H9 (cell line): Measurements from ENCODE around the gene AVL9. TPM values are rescaled to one million over a fixed set of nuclear protein-coding genes. Genes with fewer than 3 reads are reported as not detected.
A peak's percentile ranks its signal among the peaks of the same experiment; 100 is the strongest.

Experiments used
- DNase-seq: peaks from one replicate; pipeline ENCODE4 v3.0.0-alpha.2; 2017
- H2AFZ ChIP-seq: one replicate; pipeline ENCODE4 v1.6.1; 2013; ENCODE audit warnings: mild to moderate bottlenecking, low read length, control low read depth, moderate library complexity
- H2AK5ac ChIP-seq: 2 replicates; pipeline ENCODE4 v1.6.1; 2013; ENCODE audit warnings: low read length, control low read depth, mixed read lengths; ENCODE audit not compliant: insufficient read length
- H2BK120ac ChIP-seq: one replicate; pipeline ENCODE4 v1.6.1; 2013; ENCODE audit warnings: low read depth, mild to moderate bottlenecking, low read length, control low read depth, inconsistent platforms; ENCODE audit not compliant: poor library complexity, severe bottlenecking
- H2BK12ac ChIP-seq: 2 replicates; pipeline ENCODE4 v1.6.1; 2013; ENCODE audit warnings: low read length, control low read depth, mixed read lengths, low read depth; ENCODE audit not compliant: insufficient read length
- H2BK15ac ChIP-seq: 2 replicates; pipeline ENCODE4 v1.6.1; 2013; ENCODE audit warnings: low read depth, low read length, control low read depth
- H2BK20ac ChIP-seq: one replicate; pipeline ENCODE4 v1.6.1; 2013; ENCODE audit warnings: low read depth, mild to moderate bottlenecking, low read length, control low read depth, inconsistent platforms; ENCODE audit not compliant: poor library complexity, severe bottlenecking
- H2BK5ac ChIP-seq: 2 replicates; pipeline ENCODE4 v1.6.1; 2013; ENCODE audit warnings: low read length, control low read depth, mixed read lengths; ENCODE audit not compliant: insufficient read length
- H3K14ac ChIP-seq: 2 replicates; pipeline ENCODE4 v1.6.1; 2013; ENCODE audit warnings: low read length, control low read depth; ENCODE audit not compliant: insufficient read depth
- H3K18ac ChIP-seq: 2 replicates; pipeline ENCODE4 v1.6.1; 2013; ENCODE audit warnings: low read depth, mild to moderate bottlenecking, mixed read lengths, low read length, control low read depth; ENCODE audit not compliant: insufficient read length
- H3K23ac ChIP-seq: 2 replicates; pipeline ENCODE4 v1.6.1; 2013; ENCODE audit warnings: low read length, control low read depth, mixed read lengths, low read depth; ENCODE audit not compliant: insufficient read length
- H3K23me2 ChIP-seq: 2 replicates; pipeline ENCODE4 v1.6.1; 2013; ENCODE audit warnings: low read depth, mild to moderate bottlenecking, mixed read lengths, low read length, control low read depth; ENCODE audit not compliant: insufficient read length, poor library complexity, severe bottlenecking
- H3K27ac ChIP-seq: 2 replicates; pipeline ENCODE4 v1.5.1; 2013; ENCODE audit warnings: low read length, control low read depth, mixed read lengths, low read depth; ENCODE audit not compliant: insufficient read length
- H3K27me3 ChIP-seq: 2 replicates; pipeline ENCODE4 v1.6.1; 2013; ENCODE audit warnings: low read length, control low read depth, inconsistent platforms; ENCODE audit not compliant: insufficient read depth
- H3K4ac ChIP-seq: 2 replicates; pipeline ENCODE4 v1.6.1; 2013; ENCODE audit warnings: low read depth, mild to moderate bottlenecking, control low read depth, inconsistent platforms, low read length, moderate library complexity
- H3K4me1 ChIP-seq: 2 replicates; pipeline ENCODE4 v1.6.1; 2013; ENCODE audit warnings: low read length, control low read depth, inconsistent platforms; ENCODE audit not compliant: insufficient read depth
- H3K4me2 ChIP-seq: 2 replicates; pipeline ENCODE4 v1.6.1; 2013; ENCODE audit warnings: low read length, control low read depth, mixed read lengths; ENCODE audit not compliant: insufficient read length, insufficient read depth
- H3K56ac ChIP-seq: 2 replicates; pipeline ENCODE4 v1.6.1; 2013; ENCODE audit warnings: low read depth, mild to moderate bottlenecking, mixed read lengths, low read length, control low read depth; ENCODE audit not compliant: insufficient read length
- H3K79me1 ChIP-seq: 2 replicates; pipeline ENCODE4 v1.6.1; 2013; ENCODE audit warnings: low read depth, mild to moderate bottlenecking, moderate library complexity, low read length, control low read depth, inconsistent platforms; ENCODE audit not compliant: insufficient read depth, poor library complexity, severe bottlenecking
- H3K79me2 ChIP-seq: 2 replicates; pipeline ENCODE4 v1.6.1; 2013; ENCODE audit warnings: low read length, control low read depth, inconsistent platforms; ENCODE audit not compliant: insufficient read depth
- H3K9ac ChIP-seq: 2 replicates; pipeline ENCODE4 v1.6.1; 2013; ENCODE audit warnings: low read length, control low read depth, mixed read lengths; ENCODE audit not compliant: insufficient read length; ENCODE audit errors: extremely low read depth
- H3K9me3 ChIP-seq: one replicate; pipeline ENCODE4 v1.6.1; 2013; ENCODE audit warnings: low read depth, low read length, inconsistent platforms; ENCODE audit not compliant: control insufficient read depth
- H3T11ph ChIP-seq: one replicate; pipeline ENCODE4 v1.6.1; 2013; ENCODE audit warnings: mild to moderate bottlenecking, low read length, control low read depth, inconsistent platforms
- H4K20me1 ChIP-seq: one replicate; pipeline ENCODE4 v1.6.1; 2013; ENCODE audit not compliant: control insufficient read depth, insufficient read length, insufficient read depth
- H4K5ac ChIP-seq: 2 replicates; pipeline ENCODE4 v1.6.1; 2013; ENCODE audit warnings: low read depth, mild to moderate bottlenecking, mixed read lengths, low read length, control low read depth; ENCODE audit not compliant: insufficient read length
- H4K8ac ChIP-seq: replicated peaks from 2 replicates; pipeline ENCODE4 v1.6.1; 2013; ENCODE audit warnings: low read length, control low read depth, mixed read lengths, low read depth; ENCODE audit not compliant: insufficient read length
- H4K91ac ChIP-seq: 2 replicates; pipeline ENCODE4 v1.6.1; 2013; ENCODE audit warnings: low read depth, mild to moderate bottlenecking, moderate library complexity, mixed read lengths, low read length, control low read depth; ENCODE audit not compliant: insufficient read length
- H3K27ac Mint-ChIP-seq, 3 experiments: 2 replicates in 2 of 3; 3 replicates in 1 of 3; pipeline ENCODE4 v1.8.0; 2020 to 2021; ENCODE audit warnings: mixed read lengths in 3 of 3, mild to moderate bottlenecking in 1 of 3, moderate library complexity in 1 of 3
- H3K27me3 Mint-ChIP-seq: 2 replicates; pipeline ENCODE4 v1.8.0; 2021; ENCODE audit warnings: low read depth, mild to moderate bottlenecking, moderate library complexity, mixed read lengths
- H3K36me3 Mint-ChIP-seq, 3 experiments: 2 replicates in 2 of 3; 3 replicates in 1 of 3; pipeline ENCODE4 v1.8.0; 2020 to 2021; ENCODE audit warnings: low read depth in 3 of 3, mixed read lengths in 3 of 3; ENCODE audit not compliant: insufficient read depth in 1 of 3
- H3K4me1 Mint-ChIP-seq, 2 experiments: 2 replicates each; pipeline ENCODE4 v1.8.0; 2020; ENCODE audit warnings: mixed read lengths in 2 of 2
- H3K4me3 Mint-ChIP-seq, 2 experiments: 2 replicates in 1 of 2; 3 replicates in 1 of 2; pipeline ENCODE4 v1.8.0; 2020 to 2021; ENCODE audit warnings: mild to moderate bottlenecking in 2 of 2, mixed read lengths in 2 of 2, moderate library complexity in 1 of 2
- H3K9me3 Mint-ChIP-seq, 2 experiments: 2 replicates in 1 of 2; 3 replicates in 1 of 2; pipeline ENCODE4 v1.8.0; 2020; ENCODE audit warnings: mild to moderate bottlenecking in 2 of 2, mixed read lengths in 2 of 2, moderate library complexity in 1 of 2
- CTCF ChIP-seq: fragments of 200-600 bp; sonication (generic); conservative IDR thresholded peaks from 3 replicates; pipeline ENCODE4 v1.8.0; 2021; ENCODE audit warnings: antibody characterized with exemption, mild to moderate bottlenecking
- WGBS: extraction: QIAGEN DNeasy Blood & Tissue Kit; methylation state at CpG from one replicate; pipeline ENCODE4 v1.1.7; 2013; ENCODE audit warnings: missing lambda C conversion rate, low lambda C conversion rate, mixed read lengths; ENCODE audit not compliant: insufficient read length; ENCODE audit errors: extremely low coverage; 5-methylcytosine and 5-hydroxymethylcytosine counted together
- total RNA-seq: library from RNA; stranded (reverse); gene quantifications from 2 replicates; pipeline ENCODE4 v1.2.1, GENCODE V29; 2021

Gene AVL9
- total RNA-seq, 1 experiment from 2014 or later, result 38.7 TPM

GRCh38 chr7:32533276-32534029 is 38.2 kb downstream of the AVL9 start:
- WGBS, result no CpG with 5 or more reads among the region's 8 CpGs

More at GRCh38 chr7:32533276-32534029, 38.2 kb downstream of the AVL9 start:
- no peaks in the 10 kb centered on the region for H3K27me3 ChIP-seq
- no peak overlapping the region for H2BK5ac ChIP-seq
- H3K27ac ChIP-seq, result no peak overlapping the region
- H2AFZ ChIP-seq, result no peak overlapping the region
- H2BK20ac ChIP-seq, result no peak overlapping the region
- H4K5ac ChIP-seq, result no peak overlapping the region
- H2BK12ac ChIP-seq, result no peak overlapping the region
- H4K8ac ChIP-seq, result no peak overlapping the region
- H4K91ac ChIP-seq, result no peak overlapping the region
- H3K4ac ChIP-seq, result no peak overlapping the region
- Mint-ChIP-seq H3K9me3 (no peaks in the 10 kb centered on the region), H3K27ac (peak overlapping the region in 1 of 3 experiments; percentile 49; a peak in 2 of 7 replicates), H3K36me3 (no peaks in the 10 kb centered on the region; a peak in 2 of 7 replicates), H3K4me3 (no peak overlapping the region), H3K27me3 (no peaks in the 10 kb centered on the region), H3K4me1 (peaks cover 15 to 21% of the 10 kb centered on the region in 2 experiments)
- DNase-seq, result no peak
- TF ChIP-seq CTCF, result no peak
- peaks cover 8% of the 10 kb centered on the region; the same call in 1 of the 2 replicates for H3K4me1 ChIP-seq
- H2BK120ac ChIP-seq, result no peak overlapping the region
- peaks cover 2% of the 10 kb centered on the region; the same call in 1 of the 2 replicates for H3K79me2 ChIP-seq
- no peak overlapping the region for H3K18ac ChIP-seq
- no peaks in the 10 kb centered on the region for H3K9me3 ChIP-seq
- H3K14ac ChIP-seq, result no peak overlapping the region
- H3K23ac ChIP-seq, result no peak overlapping the region
- H3T11ph ChIP-seq, result no peak overlapping the region
- no peaks in the 10 kb centered on the region for H4K20me1 ChIP-seq
- H3K56ac ChIP-seq, result no peak overlapping the region
- H3K9ac ChIP-seq, result no peak overlapping the region
- no peak overlapping the region for H2BK15ac ChIP-seq
- no peak overlapping the region for H3K4me2 ChIP-seq
- H2AK5ac ChIP-seq, result no peak overlapping the region
- peaks cover 3% of the 10 kb centered on the region for H3K79me1 ChIP-seq
- H3K23me2 ChIP-seq, result no peaks in the 10 kb centered on the region
